Suprapubic skin (tissue), 4 donors: Measurements from ENCODE around the gene PLCL2.

Source experiments
- CTCF ChIP-seq, 2 donors: fragments of 200-600 bp in 1 of 2; fragments of 450-650 bp in 1 of 2; sonication (generic) in 1 of 2; IDR thresholded peaks; one replicate each; pipeline ENCODE4 v1.5.1; 2016 to 2019; ENCODE audit warnings: antibody characterized with exemption in 2 of 2, mild to moderate bottlenecking in 1 of 2, moderate library complexity in 1 of 2
- POLR2A ChIP-seq, 2 donors: fragments of 450-650 bp; IDR thresholded peaks; one replicate each; pipeline ENCODE4 v1.6.1; 2017; ENCODE audit warnings: antibody characterized with exemption in 2 of 2, mild to moderate bottlenecking in 2 of 2, moderate library complexity in 2 of 2
- POLR2AphosphoS5 ChIP-seq, 3 donors: sonication (generic); formaldehyde crosslinking; IDR thresholded peaks; one replicate each; pipeline ENCODE4 v1.6.1; 2017; ENCODE audit warnings: antibody characterized with exemption in 3 of 3

GRCh38 chr3:17006132-17006852, 121.5 kb downstream of the PLCL2 start:
- TF ChIP-seq POLR2A (IDR thresholded peaks at IDR 0.05) (no peak), CTCF (IDR thresholded peaks at IDR 0.05) (no peak), POLR2AphosphoS5 (IDR thresholded peaks at IDR 0.05) (no peak)
